A549 (cell line): ENCODE data around the gene BPIFB1.

ENCODE experiments used
- BCL3 ChIP-seq: fragments of >200 bp; sonication (Bioruptor Twin); formaldehyde crosslinking; IDR thresholded peaks from 3 replicates; pipeline ENCODE4 v1.6.1; 2016
- CBX8 ChIP-seq: fragments of 200-600 bp; sonication (generic); IDR thresholded peaks from 2 replicates; pipeline ENCODE4 v1.6.1; 2016
- CTCF ChIP-seq: fragments of >200 bp; sonication (Bioruptor Twin); formaldehyde crosslinking; IDR thresholded peaks from 3 replicates; pipeline ENCODE4 v1.5.1; 2016
- EP300 ChIP-seq, 2 experiments: fragments of >200 bp; sonication (Bioruptor Twin); formaldehyde crosslinking; IDR thresholded peaks; 2 replicates in 1 of 2; 3 replicates in 1 of 2; pipeline ENCODE4 v1.6.1; 2016 to 2017
- ESRRA ChIP-seq: fragments of 150-350 bp; IDR thresholded peaks from 2 replicates; pipeline ENCODE4 v1.6.1; 2014; ENCODE audit warnings: mild to moderate bottlenecking, low read length, borderline replicate concordance
- HDAC2 ChIP-seq: fragments of 200-600 bp; sonication (generic); IDR thresholded peaks from 2 replicates; pipeline ENCODE4 v1.6.1; 2016
- MAX ChIP-seq: IDR thresholded peaks from 2 replicates; pipeline ENCODE4 v1.6.1; 2012
- POLR2A ChIP-seq: IDR thresholded peaks from 2 replicates; pipeline ENCODE4 v1.6.1; 2012; ENCODE audit warnings: mild to moderate bottlenecking, low read length
- REST ChIP-seq: fragments of 200-600 bp; sonication (generic); IDR thresholded peaks from 2 replicates; pipeline ENCODE4 v1.6.1; 2016; ENCODE audit warnings: antibody characterized with exemption, mild to moderate bottlenecking, moderate library complexity
- RNF2 ChIP-seq: fragments of 200-600 bp; sonication (generic); IDR thresholded peaks from 2 replicates; pipeline ENCODE4 v1.6.1; 2016; ENCODE audit warnings: low read depth, mild to moderate bottlenecking, antibody characterized with exemption, moderate library complexity, borderline replicate concordance

- TF ChIP-seq POLR2A (no peak), HDAC2 (no peak), ESRRA (no peak), BCL3 (no peak), CTCF (peak; percentile 79), EP300 (IDR thresholded peaks at IDR 0.05) (no peak), MAX (no peak), REST (no peak), RNF2 (no peak), CBX8 (no peak)
Observed at GRCh38 chr20:33299111-33299603, 16.1 kb downstream of the BPIFB1 start.
